ENCODE data around the gene ARHGEF1. TPM values are rescaled to one million over a fixed set of nuclear protein-coding genes. Genes with fewer than 3 reads are reported as not detected.
A peak's percentile ranks its signal among the peaks of the same experiment; 100 is the strongest.

The ARHGEF1 gene
- total RNA-seq, 2 experiments from 2014 or later, result 1,019 to 1,047 TPM

- peak overlapping the region; percentile 98 for H3K27ac Mint-ChIP-seq
- H3K4me1 ChIP-seq (ENCODE audit: insufficient read depth, low read length), result peaks cover 98% of the 10 kb centered on the region
- H3K9me3 ChIP-seq (ENCODE audit: control insufficient read depth in 1 of 2, insufficient read depth in 1 of 2, low read length in 2 of 2), result no peaks in the 10 kb centered on the region
- peaks cover 56% of the 10 kb centered on the region for H3K36me3 Mint-ChIP-seq (ENCODE audit: low read depth)
- peaks cover 50% of the 10 kb centered on the region for H3K36me3 ChIP-seq (ENCODE audit: insufficient read depth, low read length)
- peak in 1 of 14 experiments; percentile 25 for DNase-seq
- ATAC-seq (ENCODE audit: poor library complexity), result no peak
- H3K4me3 Mint-ChIP-seq, result peak overlapping the region; percentile 7
- no peaks in the 10 kb centered on the region for H3K9me3 Mint-ChIP-seq
- no peaks in the 10 kb centered on the region for H3K27me3 ChIP-seq (ENCODE audit: control insufficient read depth in 1 of 2, insufficient read depth in 2 of 2, low read length in 2 of 2)
- ChIA-PET CTCF (interaction anchor here (0.7 kb wide), 1 partner anchor 10 kb away, joined by 3 read pairs; the partner anchor contains the start of gene RPS19), POLR2A (interaction anchor here (2.7 to 11.4 kb wide), 3 partner anchors 9 to 90 kb away, joined by 13 to 465 read pairs (median 125); partner anchors contain the start of genes ARHGEF1, RABAC1 and RPS19)
- TF ChIP-seq CTCF (IDR thresholded peaks at IDR 0.05), result no peak
- peaks cover 64% of the 10 kb centered on the region for H3K4me1 Mint-ChIP-seq (ENCODE audit: low read depth)
- H3K4me3 ChIP-seq (ENCODE audit: low read length), result no peak overlapping the region
- H3K27ac ChIP-seq (ENCODE audit: low read depth in 1 of 2, low read length in 2 of 2), result peak overlapping the region; percentile 37 to 66
- H3K27me3 Mint-ChIP-seq, result no peaks in the 10 kb centered on the region
- intact Hi-C loops (cut with DNase I, micrococcal nuclease), result no loop called here
Measured at GRCh38 chr19:41869374-41869955, 13.5 kb upstream of the ARHGEF1 start.

- DNase-seq (peak in 1 of 14 experiments; percentile 31), ATAC-seq (ENCODE audit: poor library complexity) (no peak)
- CTCF ChIA-PET, result interaction anchor here (0.6 to 7.3 kb wide), 4 partner anchors 10 to 88 kb away, joined by 3 to 119 read pairs (median 28); partner anchors contain the start of genes RABAC1 and RPS19
Measured at GRCh38 chr19:41870401-41870873, 12.5 kb upstream of the ARHGEF1 start.

More at GRCh38 chr19:41870401-41870873, 12.5 kb upstream of the ARHGEF1 start:
- Histone ChIP-seq H3K27ac (ENCODE audit: low read depth in 1 of 2, low read length in 2 of 2) (peak overlapping the region; percentile 37 to 66), H3K36me3 (ENCODE audit: insufficient read depth, low read length) (peaks cover 40% of the 10 kb centered on the region), H3K4me1 (ENCODE audit: insufficient read depth, low read length) (peaks cover 98% of the 10 kb centered on the region), H3K4me3 (ENCODE audit: low read length) (no peak overlapping the region), H3K27me3 (ENCODE audit: control insufficient read depth in 1 of 2, insufficient read depth in 2 of 2, low read length in 2 of 2) (no peaks in the 10 kb centered on the region), H3K9me3 (ENCODE audit: control insufficient read depth in 1 of 2, insufficient read depth in 1 of 2, low read length in 2 of 2) (no peaks in the 10 kb centered on the region)
- intact Hi-C loops (cut with DNase I, micrococcal nuclease), result loop anchor here in 1 of 2 experiments (5.0 kb wide), 1 partner anchor 62 kb away; no protein-coding TSS in a partner anchor
- H3K9me3 Mint-ChIP-seq, result no peaks in the 10 kb centered on the region
- H3K27ac Mint-ChIP-seq, result peak overlapping the region; percentile 98
- POLR2A ChIA-PET, result interaction anchor here (0.6 to 11.4 kb wide), 4 partner anchors 10 to 89 kb away, joined by 3 to 465 read pairs (median 69); partner anchors contain the start of genes ARHGEF1, RABAC1 and RPS19
- H3K4me3 Mint-ChIP-seq, result no peak overlapping the region
- no peak for TF ChIP-seq CTCF (IDR thresholded peaks at IDR 0.05)
- no peaks in the 10 kb centered on the region for H3K27me3 Mint-ChIP-seq
- H3K36me3 Mint-ChIP-seq (ENCODE audit: low read depth), result peaks cover 51% of the 10 kb centered on the region
- peaks cover 66% of the 10 kb centered on the region for H3K4me1 Mint-ChIP-seq (ENCODE audit: low read depth)

All from CD4-positive, alpha-beta T cell (primary cell).